ENCODE results near the gene DCAF12L1.

Gene DCAF12L1

DNA sequence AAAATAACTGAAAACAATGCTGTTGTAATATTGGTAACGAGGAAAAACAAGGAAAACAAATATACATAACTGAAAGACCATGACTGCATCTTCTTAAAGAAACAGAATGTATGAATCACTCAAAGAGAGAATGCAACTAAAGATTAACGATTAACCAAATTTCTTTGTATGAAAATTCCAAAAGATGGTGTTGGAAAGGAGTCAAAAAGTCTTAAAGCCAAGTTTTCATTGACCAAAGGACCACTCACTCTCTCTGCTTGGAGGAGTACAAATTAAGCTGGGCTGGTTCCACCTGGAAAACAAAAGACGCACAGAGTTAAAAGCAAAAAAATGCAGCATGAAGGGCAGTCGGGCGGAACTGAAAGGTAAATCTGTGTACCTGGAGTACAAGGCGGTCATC lies 1.8 kb downstream of the DCAF12L1 start:
- no peaks in the 10 kb centered on the region for H3K27me3 ChIP-seq (ENCODE audit: insufficient read depth, poor library complexity, severe bottlenecking)
- no peak for DNase-seq (ENCODE audit: low read depth in 1 of 2, low spot score in 1 of 2)
- H3K4me3 ChIP-seq (replicated peaks; ENCODE audit: insufficient read depth, low read length), result no peak overlapping the region
- no peak overlapping the region for H3K27ac ChIP-seq (replicated peaks)
- no peak for TF ChIP-seq POLR2AphosphoS5 (IDR thresholded peaks at IDR 0.05; ENCODE audit: low read depth)
- no peak for TF ChIP-seq SPI1 (IDR thresholded peaks at IDR 0.05; ENCODE audit: borderline replicate concordance, low read depth)
- no peak for TF ChIP-seq GABPA (IDR thresholded peaks at IDR 0.05; ENCODE audit: low read depth)
- TF ChIP-seq, protein P1, sequence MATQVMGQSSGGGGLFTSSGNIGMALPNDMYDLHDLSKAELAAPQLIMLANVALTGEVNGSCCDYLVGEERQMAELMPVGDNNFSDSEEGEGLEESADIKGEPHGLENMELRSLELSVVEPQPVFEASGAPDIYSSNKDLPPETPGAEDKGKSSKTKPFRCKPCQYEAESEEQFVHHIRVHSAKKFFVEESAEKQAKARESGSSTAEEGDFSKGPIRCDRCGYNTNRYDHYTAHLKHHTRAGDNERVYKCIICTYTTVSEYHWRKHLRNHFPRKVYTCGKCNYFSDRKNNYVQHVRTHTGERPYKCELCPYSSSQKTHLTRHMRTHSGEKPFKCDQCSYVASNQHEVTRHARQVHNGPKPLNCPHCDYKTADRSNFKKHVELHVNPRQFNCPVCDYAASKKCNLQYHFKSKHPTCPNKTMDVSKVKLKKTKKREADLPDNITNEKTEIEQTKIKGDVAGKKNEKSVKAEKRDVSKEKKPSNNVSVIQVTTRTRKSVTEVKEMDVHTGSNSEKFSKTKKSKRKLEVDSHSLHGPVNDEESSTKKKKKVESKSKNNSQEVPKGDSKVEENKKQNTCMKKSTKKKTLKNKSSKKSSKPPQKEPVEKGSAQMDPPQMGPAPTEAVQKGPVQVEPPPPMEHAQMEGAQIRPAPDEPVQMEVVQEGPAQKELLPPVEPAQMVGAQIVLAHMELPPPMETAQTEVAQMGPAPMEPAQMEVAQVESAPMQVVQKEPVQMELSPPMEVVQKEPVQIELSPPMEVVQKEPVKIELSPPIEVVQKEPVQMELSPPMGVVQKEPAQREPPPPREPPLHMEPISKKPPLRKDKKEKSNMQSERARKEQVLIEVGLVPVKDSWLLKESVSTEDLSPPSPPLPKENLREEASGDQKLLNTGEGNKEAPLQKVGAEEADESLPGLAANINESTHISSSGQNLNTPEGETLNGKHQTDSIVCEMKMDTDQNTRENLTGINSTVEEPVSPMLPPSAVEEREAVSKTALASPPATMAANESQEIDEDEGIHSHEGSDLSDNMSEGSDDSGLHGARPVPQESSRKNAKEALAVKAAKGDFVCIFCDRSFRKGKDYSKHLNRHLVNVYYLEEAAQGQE (IDR thresholded peaks at IDR 0.05; ENCODE audit: insufficient replicate concordance, low read depth), result no peak
- TF ChIP-seq, protein P2, sequence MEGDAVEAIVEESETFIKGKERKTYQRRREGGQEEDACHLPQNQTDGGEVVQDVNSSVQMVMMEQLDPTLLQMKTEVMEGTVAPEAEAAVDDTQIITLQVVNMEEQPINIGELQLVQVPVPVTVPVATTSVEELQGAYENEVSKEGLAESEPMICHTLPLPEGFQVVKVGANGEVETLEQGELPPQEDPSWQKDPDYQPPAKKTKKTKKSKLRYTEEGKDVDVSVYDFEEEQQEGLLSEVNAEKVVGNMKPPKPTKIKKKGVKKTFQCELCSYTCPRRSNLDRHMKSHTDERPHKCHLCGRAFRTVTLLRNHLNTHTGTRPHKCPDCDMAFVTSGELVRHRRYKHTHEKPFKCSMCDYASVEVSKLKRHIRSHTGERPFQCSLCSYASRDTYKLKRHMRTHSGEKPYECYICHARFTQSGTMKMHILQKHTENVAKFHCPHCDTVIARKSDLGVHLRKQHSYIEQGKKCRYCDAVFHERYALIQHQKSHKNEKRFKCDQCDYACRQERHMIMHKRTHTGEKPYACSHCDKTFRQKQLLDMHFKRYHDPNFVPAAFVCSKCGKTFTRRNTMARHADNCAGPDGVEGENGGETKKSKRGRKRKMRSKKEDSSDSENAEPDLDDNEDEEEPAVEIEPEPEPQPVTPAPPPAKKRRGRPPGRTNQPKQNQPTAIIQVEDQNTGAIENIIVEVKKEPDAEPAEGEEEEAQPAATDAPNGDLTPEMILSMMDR (IDR thresholded peaks at IDR 0.05; ENCODE audit: insufficient read depth, low read length), result no peak

DNA sequence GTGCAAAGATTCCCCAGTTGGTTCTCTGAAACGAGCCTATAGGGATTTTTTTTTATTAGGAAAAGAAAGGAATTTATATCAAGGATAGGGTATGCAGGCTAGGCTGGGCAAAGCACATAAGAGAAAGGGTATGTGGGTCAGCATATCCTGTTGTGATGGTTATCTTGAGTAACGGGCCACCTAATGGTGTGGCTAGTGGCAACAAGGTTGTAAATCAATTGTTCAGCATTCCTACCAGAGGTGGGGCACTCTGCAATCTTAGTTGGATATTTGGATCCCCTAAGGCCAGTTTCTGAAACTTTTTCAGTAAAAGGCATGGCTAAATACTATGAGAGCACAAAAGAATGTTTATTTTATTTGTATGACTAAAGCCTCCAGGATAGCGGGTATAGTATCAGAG lies 42.7 kb downstream of the DCAF12L1 start:
- Histone ChIP-seq H3K27me3 (ENCODE audit: insufficient read depth, poor library complexity, severe bottlenecking) (no peaks in the 10 kb centered on the region), H3K27ac (replicated peaks) (no peak overlapping the region), H3K4me3 (replicated peaks; ENCODE audit: insufficient read depth, low read length) (no peak overlapping the region)
- no peak for DNase-seq (ENCODE audit: low read depth in 1 of 2, low spot score in 1 of 2)
- TF ChIP-seq, protein P1 (IDR thresholded peaks at IDR 0.05; ENCODE audit: insufficient replicate concordance, low read depth), result no peak
- no peak for TF ChIP-seq GABPA (IDR thresholded peaks at IDR 0.05; ENCODE audit: low read depth)
- no peak for TF ChIP-seq POLR2AphosphoS5 (IDR thresholded peaks at IDR 0.05; ENCODE audit: low read depth)
- TF ChIP-seq, protein P2 (IDR thresholded peaks at IDR 0.05; ENCODE audit: insufficient read depth, low read length), result no peak
- no peak for TF ChIP-seq SPI1 (IDR thresholded peaks at IDR 0.05; ENCODE audit: borderline replicate concordance, low read depth)

Measured in HL-60 (cell line).